Peyer's patch (tissue), 4 donors: ENCODE measurements around the gene PXMP4. TPM values are rescaled to one million over a fixed set of nuclear protein-coding genes. Genes with fewer than 3 reads are reported as not detected.
"Not testable (repeated sequence)": the region's sequence is repeated elsewhere in the genome, so short reads cannot be mapped to it uniquely, and the experiment has no call there.

Experiments
- DNase-seq, 3 donors: peaks; one replicate each; pipeline ENCODE4 v3.0.0-alpha.2; 2017 to 2019
- H3K27ac ChIP-seq, 4 donors: fragments of 200-600 bp; sonication (generic); one replicate each; pipeline ENCODE4 v1.5.1; 2016 to 2019
- H3K27me3 ChIP-seq, 2 donors: fragments of 200-600 bp; sonication (generic); one replicate each; pipeline ENCODE4 v1.5.1; 2019
- H3K36me3 ChIP-seq, 3 donors: fragments of 200-600 bp; sonication (generic); one replicate each; pipeline ENCODE4 v1.5.1; 2016 to 2019
- H3K4me1 ChIP-seq, 4 donors: fragments of 200-600 bp; sonication (generic); one replicate each; pipeline ENCODE4 v1.5.1; 2016 to 2019
- H3K4me3 ChIP-seq, 4 donors: fragments of 200-600 bp; sonication (generic); 1 replicate in 3 of 4; 2 replicates in 1 of 4; pipeline ENCODE4 v1.5.1; 2016 to 2019; ENCODE audit warnings: mild to moderate bottlenecking in 1 of 4
- H3K9me3 ChIP-seq, 4 donors: fragments of 200-600 bp; sonication (generic); one replicate each; pipeline ENCODE4 v1.5.1; 2016 to 2019; ENCODE audit warnings: mild to moderate bottlenecking in 1 of 4
- POLR2A ChIP-seq, 2 donors: fragments of 450-650 bp; IDR thresholded peaks; one replicate each; pipeline ENCODE4 v1.5.1; 2017; ENCODE audit warnings: antibody characterized with exemption in 2 of 2, mild to moderate bottlenecking in 2 of 2, moderate library complexity in 2 of 2
- total RNA-seq, 4 donors: library from RNA; depleted of rRNA; stranded (reverse); fragments of >200 nt; gene quantifications; one replicate each; pipeline ENCODE4 v1.1.0, GENCODE V29; 2016
- TF ChIP-seq, protein P1 (sequence below), 6 experiments: fragments of 450-650 bp in 4 of 6; fragments of 200-600 bp in 2 of 6; sonication (generic) in 1 of 6; IDR thresholded peaks; one replicate each; pipeline ENCODE4 v1.5.1; 2017 to 2019; ENCODE audit warnings: antibody characterized with exemption in 6 of 6, mild to moderate bottlenecking in 3 of 6, moderate library complexity in 1 of 6

The PXMP4 gene
- total RNA-seq, 4 donors from 2014 or later = 0.83 to 15.3 (median 8.1) TPM

DNA sequence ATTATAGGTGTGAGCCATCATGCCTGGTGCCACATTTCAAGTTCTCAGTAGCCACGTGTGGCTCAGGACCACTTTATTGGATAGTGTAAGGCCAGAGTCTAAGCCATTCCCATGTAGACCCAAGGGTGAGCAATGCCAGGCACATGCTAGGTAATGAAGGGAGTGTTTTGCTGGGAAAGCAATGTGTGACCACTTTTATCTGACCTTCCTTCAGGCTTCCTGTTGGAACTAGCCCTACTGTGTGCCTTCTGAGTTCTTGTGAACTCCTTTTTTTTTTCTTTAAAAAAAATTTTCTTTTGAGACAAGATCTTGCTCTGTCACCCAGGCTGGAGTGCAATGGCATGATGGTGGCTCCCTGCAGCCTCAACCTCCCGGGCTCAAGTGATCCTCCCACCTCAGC, 45.0 kb upstream of the PXMP4 start:
- no peak overlapping the region for H3K4me3 ChIP-seq
- no peak for DNase-seq
- no peak overlapping the region for H3K27ac ChIP-seq
- H3K4me1 ChIP-seq = no peaks in the 10 kb centered on the region
- peaks cover 0 to 20% (median 0%) of the 10 kb centered on the region in 3 donors for H3K36me3 ChIP-seq
- no peaks in the 10 kb centered on the region for H3K9me3 ChIP-seq
- TF ChIP-seq POLR2A (IDR thresholded peaks at IDR 0.05) = no peak
- TF ChIP-seq, protein P1, sequence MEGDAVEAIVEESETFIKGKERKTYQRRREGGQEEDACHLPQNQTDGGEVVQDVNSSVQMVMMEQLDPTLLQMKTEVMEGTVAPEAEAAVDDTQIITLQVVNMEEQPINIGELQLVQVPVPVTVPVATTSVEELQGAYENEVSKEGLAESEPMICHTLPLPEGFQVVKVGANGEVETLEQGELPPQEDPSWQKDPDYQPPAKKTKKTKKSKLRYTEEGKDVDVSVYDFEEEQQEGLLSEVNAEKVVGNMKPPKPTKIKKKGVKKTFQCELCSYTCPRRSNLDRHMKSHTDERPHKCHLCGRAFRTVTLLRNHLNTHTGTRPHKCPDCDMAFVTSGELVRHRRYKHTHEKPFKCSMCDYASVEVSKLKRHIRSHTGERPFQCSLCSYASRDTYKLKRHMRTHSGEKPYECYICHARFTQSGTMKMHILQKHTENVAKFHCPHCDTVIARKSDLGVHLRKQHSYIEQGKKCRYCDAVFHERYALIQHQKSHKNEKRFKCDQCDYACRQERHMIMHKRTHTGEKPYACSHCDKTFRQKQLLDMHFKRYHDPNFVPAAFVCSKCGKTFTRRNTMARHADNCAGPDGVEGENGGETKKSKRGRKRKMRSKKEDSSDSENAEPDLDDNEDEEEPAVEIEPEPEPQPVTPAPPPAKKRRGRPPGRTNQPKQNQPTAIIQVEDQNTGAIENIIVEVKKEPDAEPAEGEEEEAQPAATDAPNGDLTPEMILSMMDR (IDR thresholded peaks at IDR 0.05) = no peak
- H3K27me3 ChIP-seq = no peaks in the 10 kb centered on the region

DNA sequence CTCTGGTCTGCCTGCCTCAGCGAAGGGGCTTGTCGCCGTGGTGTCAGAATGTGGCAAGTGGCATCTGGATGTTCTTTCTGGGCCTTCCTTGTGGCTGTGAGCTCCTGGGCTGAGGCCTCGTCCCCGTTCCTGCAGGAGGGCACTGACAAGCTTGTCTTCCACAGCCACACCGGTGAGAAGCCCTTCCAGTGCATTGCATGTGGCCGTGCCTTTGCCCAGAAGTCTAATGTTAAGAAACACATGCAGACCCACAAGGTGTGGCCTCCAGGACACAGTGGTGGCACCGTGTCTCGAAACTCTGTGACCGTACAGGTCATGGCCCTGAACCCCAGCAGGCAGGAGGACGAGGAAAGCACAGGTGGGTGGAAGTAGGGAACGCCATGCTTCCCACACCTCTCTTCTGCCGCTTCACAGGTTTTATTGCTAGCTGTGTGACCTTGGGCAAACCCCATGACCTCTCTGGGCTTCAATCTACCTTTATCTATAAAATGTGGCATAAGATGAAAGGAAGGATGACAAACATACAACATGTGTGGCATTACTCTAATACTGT, 41.7 kb upstream of the PXMP4 start:
- Histone ChIP-seq H3K4me3 (no peak overlapping the region), H3K27ac (no peak overlapping the region), H3K9me3 (no peaks in the 10 kb centered on the region), H3K36me3 (peaks cover 0 to 15% (median 0%) of the 10 kb centered on the region in 3 donors), H3K4me1 (no peaks in the 10 kb centered on the region), H3K27me3 (no peaks in the 10 kb centered on the region)
- no peak for DNase-seq
- TF ChIP-seq, protein P1 (IDR thresholded peaks at IDR 0.05) = no peak
- TF ChIP-seq POLR2A (IDR thresholded peaks at IDR 0.05) = no peak

DNA sequence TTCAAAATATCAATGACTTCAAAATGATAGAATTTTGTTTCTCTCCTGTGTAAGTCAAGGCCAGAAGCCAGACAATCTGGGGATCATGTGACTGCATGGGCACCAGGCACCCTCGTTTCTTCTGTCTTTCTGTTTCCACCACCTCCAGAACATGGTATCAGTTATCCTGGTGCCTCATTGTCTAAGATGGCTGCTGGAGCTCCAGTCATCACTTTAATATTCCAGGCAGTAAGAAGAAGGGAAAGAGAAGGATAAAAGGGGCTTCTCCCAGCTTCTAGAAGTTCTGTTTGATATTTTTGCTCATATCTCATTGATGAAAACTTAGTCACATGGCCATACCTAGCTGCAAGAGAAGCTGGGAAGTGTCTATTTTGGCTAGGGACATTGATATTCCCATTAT, 37.3 kb upstream of the PXMP4 start:
- TF ChIP-seq, protein P1 (IDR thresholded peaks at IDR 0.05) = no peak
- no peak for TF ChIP-seq POLR2A (IDR thresholded peaks at IDR 0.05)
- peaks cover 0 to 30% (median 0%) of the 10 kb centered on the region in 3 donors for H3K36me3 ChIP-seq
- no peak for DNase-seq
- no peaks in the 10 kb centered on the region for H3K27me3 ChIP-seq
- no peak overlapping the region for H3K4me3 ChIP-seq
- no peak overlapping the region for H3K27ac ChIP-seq
- no peaks in the 10 kb centered on the region for H3K9me3 ChIP-seq
- no peaks in the 10 kb centered on the region for H3K4me1 ChIP-seq

DNA sequence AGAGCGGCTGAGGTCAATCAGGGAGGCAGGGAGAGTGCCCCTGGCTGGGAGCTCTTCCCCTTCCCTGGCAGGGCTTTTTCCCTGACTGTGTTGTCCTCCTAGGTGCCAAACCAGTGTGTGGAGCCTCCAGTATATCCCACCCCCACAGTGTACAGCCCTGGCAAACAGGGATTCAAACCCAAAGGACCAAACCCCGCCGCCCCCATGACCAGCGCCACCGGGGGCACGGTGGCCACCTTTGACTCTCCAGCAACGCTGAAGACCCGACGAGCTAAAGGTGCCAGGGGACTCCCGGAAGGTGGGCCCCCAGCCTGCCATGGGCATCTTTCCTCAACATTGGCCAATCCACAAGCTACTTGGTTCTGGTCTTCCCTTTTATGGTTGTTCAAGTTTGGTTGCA, 36.9 kb upstream of the PXMP4 start:
- TF ChIP-seq, protein P1 (IDR thresholded peaks at IDR 0.05) = no peak
- TF ChIP-seq POLR2A (IDR thresholded peaks at IDR 0.05) = no peak

DNA sequence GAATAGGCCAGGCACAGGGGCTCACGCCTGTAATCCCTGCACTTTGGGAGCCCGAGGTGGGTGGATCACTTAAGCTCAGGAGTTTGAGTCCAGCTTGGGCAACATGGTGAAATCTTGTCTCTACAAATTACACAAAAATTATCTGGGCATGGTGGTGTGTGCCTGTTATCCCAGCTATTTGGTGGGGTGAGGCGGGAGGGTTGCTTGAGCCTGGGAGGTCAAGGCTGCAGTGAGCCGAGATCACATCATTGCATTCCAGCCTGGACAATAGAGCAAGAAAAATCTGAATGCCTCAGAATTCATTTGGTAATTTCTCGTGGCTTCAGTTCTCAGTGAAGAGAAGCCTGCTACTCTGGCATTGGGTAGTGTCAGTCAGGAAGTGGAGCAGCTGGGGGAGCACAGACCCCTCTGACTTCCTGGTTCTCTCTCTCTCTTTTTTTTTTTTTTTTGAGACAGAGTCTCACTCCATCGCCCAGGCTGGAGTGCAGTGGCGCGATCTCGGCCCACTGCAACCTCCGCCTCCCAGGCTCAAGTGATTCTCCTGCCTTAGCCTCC, 35.9 kb upstream of the PXMP4 start:
- DNase-seq, H3K9me3 ChIP-seq, H3K27me3 ChIP-seq, H3K4me3 ChIP-seq, H3K27ac ChIP-seq, H3K4me1 ChIP-seq: not testable (repeated sequence)
- H3K36me3 ChIP-seq = peaks cover 0 to 30% (median 0%) of the 10 kb centered on the region in 3 donors

More for the DNA sequence above, 36.9 kb upstream of the PXMP4 start:
- H3K27me3 ChIP-seq = no peaks in the 10 kb centered on the region
- no peak for DNase-seq
- H3K9me3 ChIP-seq = no peaks in the 10 kb centered on the region
- no peak overlapping the region for H3K4me3 ChIP-seq
- H3K4me1 ChIP-seq = no peaks in the 10 kb centered on the region
- peaks cover 0 to 30% (median 0%) of the 10 kb centered on the region in 3 donors for H3K36me3 ChIP-seq
- H3K27ac ChIP-seq = no peak overlapping the region

DNA sequence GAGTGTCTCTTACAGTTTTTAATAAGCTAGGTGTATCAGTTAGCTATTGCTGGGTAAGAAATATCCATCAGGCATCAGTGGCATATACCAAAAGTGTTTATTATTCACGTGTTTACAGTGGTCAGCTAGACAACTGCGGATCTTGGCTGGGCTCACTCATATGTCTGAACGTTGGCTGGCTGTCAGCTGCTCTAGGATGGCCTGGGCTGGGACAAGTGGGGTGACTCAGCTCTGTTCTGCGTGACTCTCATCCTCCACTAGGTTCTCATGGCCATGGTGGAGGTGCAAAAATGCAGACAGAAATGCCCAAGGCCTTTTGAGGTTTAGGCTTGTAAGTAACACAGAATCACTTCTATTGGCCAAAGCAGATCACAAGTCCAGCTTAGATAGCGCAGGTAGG, 33.7 kb upstream of the PXMP4 start:
- DNase-seq = no peak
- Histone ChIP-seq H3K4me3 (no peak overlapping the region), H3K27me3 (no peaks in the 10 kb centered on the region), H3K4me1 (no peaks in the 10 kb centered on the region), H3K27ac (no peak overlapping the region), H3K9me3 (no peaks in the 10 kb centered on the region), H3K36me3 (peaks cover 0 to 34% (median 0%) of the 10 kb centered on the region in 3 donors)
- TF ChIP-seq, protein P1 (IDR thresholded peaks at IDR 0.05) = no peak
- no peak for TF ChIP-seq POLR2A (IDR thresholded peaks at IDR 0.05)
